Mononuclear cell (primary cell): ENCODE measurements around the gene THSD4. TPM values are rescaled to one million over a fixed set of nuclear protein-coding genes. Genes with fewer than 3 reads are reported as not detected.

ENCODE experiments used
- H3K27me3 ChIP-seq: 2 replicates; pipeline ENCODE4 v1.6.0; 2011; ENCODE audit warnings: low read length, control low read depth; ENCODE audit not compliant: insufficient read depth
- H3K4me1 ChIP-seq: 2 replicates; pipeline ENCODE4 v1.5.1; 2011; ENCODE audit warnings: mild to moderate bottlenecking, low read length, control low read depth; ENCODE audit not compliant: insufficient read depth
- H3K4me3 ChIP-seq: 2 replicates; pipeline ENCODE4 v1.5.1; 2011; ENCODE audit warnings: mild to moderate bottlenecking, low read length, moderate library complexity
- H3K9me3 ChIP-seq: 2 replicates; pipeline ENCODE4 v1.5.1; 2011; ENCODE audit warnings: low read depth, mild to moderate bottlenecking, control low read depth, low read length
- total RNA-seq: library from RNA; depleted of rRNA; stranded (reverse); fragments of >200 nt; gene quantifications from one replicate; pipeline ENCODE4 v1.2.3, GENCODE V29; 2012

Gene THSD4
- total RNA-seq, 1 donor, result 0.10 TPM

- Histone ChIP-seq H3K27me3 (no peaks in the 10 kb centered on the region), H3K4me3 (no peak overlapping the region), H3K9me3 (no peaks in the 10 kb centered on the region), H3K4me1 (no peaks in the 10 kb centered on the region)
These were observed 258.6 kb downstream of the THSD4 start for GRCh38 chr15:71373917-71374316.

- H3K4me1 ChIP-seq, result no peaks in the 10 kb centered on the region
- H3K4me3 ChIP-seq, result no peak overlapping the region
- H3K27me3 ChIP-seq, result no peaks in the 10 kb centered on the region
- H3K9me3 ChIP-seq, result no peaks in the 10 kb centered on the region
These were observed 259.5 kb downstream of the THSD4 start for GRCh38 chr15:71374607-71375352.

DNA sequence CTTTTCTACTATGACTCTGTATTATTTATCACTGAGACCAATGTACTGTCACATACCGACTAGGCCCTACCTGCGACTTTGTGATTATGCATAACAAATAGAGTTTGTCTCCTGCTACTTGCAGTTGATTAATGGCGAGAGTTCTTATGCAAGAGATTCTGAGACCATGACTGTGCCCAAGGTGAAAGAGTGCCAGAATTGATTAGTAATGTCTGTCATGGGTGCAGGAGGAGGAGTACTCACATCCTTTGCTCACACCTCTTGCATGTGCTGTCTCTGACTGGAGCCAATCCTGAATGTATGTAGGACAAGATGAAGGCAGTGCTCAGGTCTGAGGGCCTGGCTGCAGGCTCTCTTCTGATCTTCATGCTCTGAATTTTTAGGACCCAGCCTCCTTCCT, 260.7 kb downstream of the THSD4 start:
- no peak overlapping the region for H3K4me3 ChIP-seq
- no peaks in the 10 kb centered on the region for H3K9me3 ChIP-seq
- H3K27me3 ChIP-seq, result no peaks in the 10 kb centered on the region
- no peaks in the 10 kb centered on the region for H3K4me1 ChIP-seq

- Histone ChIP-seq H3K4me3 (no peak overlapping the region), H3K9me3 (no peaks in the 10 kb centered on the region), H3K27me3 (no peaks in the 10 kb centered on the region), H3K4me1 (no peaks in the 10 kb centered on the region)
These were observed 264.6 kb downstream of the THSD4 start for GRCh38 chr15:71379893-71380292.

GRCh38 chr15:71380345-71380744, 265.1 kb downstream of the THSD4 start:
- Histone ChIP-seq H3K4me3 (no peak overlapping the region), H3K27me3 (no peaks in the 10 kb centered on the region), H3K4me1 (no peaks in the 10 kb centered on the region), H3K9me3 (no peaks in the 10 kb centered on the region)

GRCh38 chr15:71384501-71384900, 269.2 kb downstream of the THSD4 start:
- no peak overlapping the region for H3K4me3 ChIP-seq
- H3K27me3 ChIP-seq, result peaks cover 21% of the 10 kb centered on the region
- no peaks in the 10 kb centered on the region for H3K4me1 ChIP-seq
- H3K9me3 ChIP-seq, result no peaks in the 10 kb centered on the region

DNA sequence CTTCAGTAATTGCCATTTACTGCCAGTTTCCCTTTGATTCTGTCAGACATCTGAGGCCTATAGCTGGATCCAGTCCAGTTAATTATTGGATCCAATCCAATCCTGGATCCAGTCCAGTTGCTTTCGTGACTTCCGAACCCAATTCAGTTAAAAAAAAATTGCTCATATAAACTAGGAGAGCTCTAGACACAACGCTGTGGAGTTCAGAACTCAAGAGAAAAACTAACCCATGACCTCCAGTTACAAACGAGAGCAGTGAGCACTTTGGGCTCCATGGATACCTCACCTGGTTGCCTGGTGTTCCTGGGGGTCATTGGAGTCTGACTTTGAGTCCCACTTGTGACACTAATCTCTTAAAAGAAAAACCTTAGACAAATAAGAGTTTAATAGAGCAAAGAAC, 269.8 kb downstream of the THSD4 start:
- Histone ChIP-seq H3K4me1 (no peaks in the 10 kb centered on the region), H3K4me3 (no peak overlapping the region), H3K9me3 (no peaks in the 10 kb centered on the region), H3K27me3 (peaks cover 21% of the 10 kb centered on the region)

DNA sequence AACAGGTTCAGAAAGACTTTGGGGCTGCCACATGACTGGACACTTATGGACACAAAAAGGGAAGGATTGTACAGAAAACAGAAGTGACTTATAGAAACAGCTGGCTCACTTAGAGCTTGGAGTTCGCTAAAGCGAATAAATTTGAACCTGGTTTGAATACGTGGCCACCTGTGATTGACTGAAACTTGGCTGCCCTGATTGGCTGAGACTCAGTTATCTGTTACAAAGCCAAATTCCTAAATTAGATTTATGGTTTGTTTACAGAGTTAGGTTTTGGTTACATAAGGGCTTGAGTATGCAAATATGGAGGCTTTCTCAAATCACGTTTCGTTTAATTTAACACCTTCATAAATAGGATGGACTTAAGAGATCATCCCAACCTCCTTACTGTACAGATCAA, 270.2 kb downstream of the THSD4 start:
- Histone ChIP-seq H3K4me1 (no peaks in the 10 kb centered on the region), H3K27me3 (peaks cover 21% of the 10 kb centered on the region), H3K9me3 (no peaks in the 10 kb centered on the region), H3K4me3 (no peak overlapping the region)

DNA sequence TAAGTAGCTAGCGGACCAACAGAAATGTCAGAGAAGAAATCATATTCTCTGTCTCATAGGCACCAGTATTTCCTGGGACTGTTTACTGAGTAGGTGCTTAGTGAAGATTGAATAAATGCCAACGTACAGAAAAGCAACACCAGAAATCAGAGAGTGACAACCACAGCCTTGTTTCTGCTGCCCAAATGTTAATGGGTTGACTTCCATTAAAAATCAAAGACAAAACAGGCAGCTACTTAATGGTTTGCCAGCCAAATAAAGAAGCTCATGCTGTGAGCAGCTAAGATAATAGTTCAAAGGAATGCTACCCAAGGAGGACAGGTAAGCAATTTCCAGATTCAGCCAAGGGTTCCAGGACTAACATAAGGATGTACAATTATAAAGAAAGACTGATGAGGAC, 270.7 kb downstream of the THSD4 start:
- no peaks in the 10 kb centered on the region for H3K9me3 ChIP-seq
- H3K4me1 ChIP-seq, result no peaks in the 10 kb centered on the region
- peaks cover 21% of the 10 kb centered on the region for H3K27me3 ChIP-seq

GRCh38 chr15:71386448-71387236, 271.4 kb downstream of the THSD4 start:
- Histone ChIP-seq H3K9me3 (no peaks in the 10 kb centered on the region), H3K27me3 (peaks cover 21% of the 10 kb centered on the region), H3K4me3 (no peak overlapping the region), H3K4me1 (no peaks in the 10 kb centered on the region)

More for the DNA sequence above, 270.7 kb downstream of the THSD4 start:
- H3K4me3 ChIP-seq, result no peak overlapping the region

- no peaks in the 10 kb centered on the region for H3K4me1 ChIP-seq
- no peak overlapping the region for H3K4me3 ChIP-seq
- peaks cover 21% of the 10 kb centered on the region for H3K27me3 ChIP-seq
- no peaks in the 10 kb centered on the region for H3K9me3 ChIP-seq
These were observed 272.5 kb downstream of the THSD4 start for GRCh38 chr15:71387810-71388209.

DNA sequence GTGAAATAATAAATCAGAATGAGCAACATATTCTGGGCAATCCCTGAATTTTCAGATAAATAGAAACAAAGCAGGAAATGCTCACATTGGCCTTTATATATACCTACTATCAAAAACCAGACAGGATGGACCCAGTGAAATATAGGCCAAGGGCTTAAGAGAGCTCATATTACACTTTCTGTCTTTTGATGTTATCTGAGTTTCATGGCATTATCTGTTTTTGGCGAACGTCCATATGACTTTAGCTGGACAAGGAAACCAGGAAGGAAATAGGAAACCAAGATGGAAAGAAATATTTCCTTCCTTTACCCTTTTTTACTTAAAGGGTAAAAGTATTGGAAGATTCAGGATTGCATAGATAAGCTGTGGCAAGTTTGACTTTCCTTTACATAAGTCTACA, 274.8 kb downstream of the THSD4 start:
- H3K4me3 ChIP-seq, result no peak overlapping the region
- H3K27me3 ChIP-seq, result peaks cover 21% of the 10 kb centered on the region
- no peaks in the 10 kb centered on the region for H3K4me1 ChIP-seq
- no peaks in the 10 kb centered on the region for H3K9me3 ChIP-seq

GRCh38 chr15:71391421-71392088, 276.3 kb downstream of the THSD4 start:
- peaks cover 16% of the 10 kb centered on the region for H3K27me3 ChIP-seq
- H3K9me3 ChIP-seq, result no peaks in the 10 kb centered on the region
- no peaks in the 10 kb centered on the region for H3K4me1 ChIP-seq
- H3K4me3 ChIP-seq, result no peak overlapping the region

GRCh38 chr15:71392861-71393283, 277.6 kb downstream of the THSD4 start:
- Histone ChIP-seq H3K4me3 (no peak overlapping the region), H3K4me1 (no peaks in the 10 kb centered on the region), H3K27me3 (peaks cover 3% of the 10 kb centered on the region), H3K9me3 (no peaks in the 10 kb centered on the region)

GRCh38 chr15:71393383-71393782, 278.1 kb downstream of the THSD4 start:
- Histone ChIP-seq H3K9me3 (no peaks in the 10 kb centered on the region), H3K4me1 (no peaks in the 10 kb centered on the region), H3K27me3 (no peaks in the 10 kb centered on the region), H3K4me3 (no peak overlapping the region)
